ENCODE data around the gene SYNCRIP.
A peak's percentile ranks its signal among the peaks of the same experiment; 100 is the strongest.
"Not testable (repeated sequence)": the region's sequence is repeated elsewhere in the genome, so short reads cannot be mapped to it uniquely, and the experiment has no call there.

The SYNCRIP gene

DNA sequence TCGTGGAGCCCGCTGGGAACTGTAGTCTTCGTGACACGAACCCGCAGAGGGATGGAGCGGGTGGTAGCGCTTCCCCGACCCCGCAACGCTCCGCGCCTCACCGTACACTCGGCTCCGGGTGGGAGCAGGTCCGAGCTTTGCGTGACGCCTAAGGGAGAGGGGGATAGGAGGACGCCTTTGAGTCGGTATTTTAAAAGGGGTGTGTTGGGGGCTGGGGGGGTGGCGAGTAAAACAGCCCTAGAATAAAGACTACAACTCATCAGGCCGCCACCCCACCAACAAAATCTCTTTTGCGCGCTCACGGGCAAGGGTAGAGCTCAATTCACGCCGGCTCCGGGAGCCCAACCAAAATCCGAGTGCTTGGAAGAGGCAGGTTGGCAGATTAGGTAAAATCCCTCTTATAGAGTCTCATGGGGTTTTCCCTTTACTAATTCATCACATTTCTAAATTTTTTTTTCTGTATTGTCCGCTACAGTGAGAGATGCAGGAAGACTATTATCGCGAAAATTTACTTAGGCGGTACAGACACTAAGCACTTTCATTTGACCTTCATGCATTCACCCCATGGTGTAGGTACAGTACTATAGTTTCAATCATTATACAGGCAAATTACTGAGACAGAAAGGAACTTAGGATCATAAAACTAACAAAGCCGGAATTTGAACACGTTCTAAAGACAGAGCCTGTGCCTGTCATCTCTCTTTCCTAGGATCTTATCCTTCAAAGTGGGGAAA is 48.3 kb downstream of the SYNCRIP start:
- H3K4me3 ChIP-seq (ENCODE audit: low read length): peak overlapping the region; percentile 80
- TF ChIP-seq, protein P1, sequence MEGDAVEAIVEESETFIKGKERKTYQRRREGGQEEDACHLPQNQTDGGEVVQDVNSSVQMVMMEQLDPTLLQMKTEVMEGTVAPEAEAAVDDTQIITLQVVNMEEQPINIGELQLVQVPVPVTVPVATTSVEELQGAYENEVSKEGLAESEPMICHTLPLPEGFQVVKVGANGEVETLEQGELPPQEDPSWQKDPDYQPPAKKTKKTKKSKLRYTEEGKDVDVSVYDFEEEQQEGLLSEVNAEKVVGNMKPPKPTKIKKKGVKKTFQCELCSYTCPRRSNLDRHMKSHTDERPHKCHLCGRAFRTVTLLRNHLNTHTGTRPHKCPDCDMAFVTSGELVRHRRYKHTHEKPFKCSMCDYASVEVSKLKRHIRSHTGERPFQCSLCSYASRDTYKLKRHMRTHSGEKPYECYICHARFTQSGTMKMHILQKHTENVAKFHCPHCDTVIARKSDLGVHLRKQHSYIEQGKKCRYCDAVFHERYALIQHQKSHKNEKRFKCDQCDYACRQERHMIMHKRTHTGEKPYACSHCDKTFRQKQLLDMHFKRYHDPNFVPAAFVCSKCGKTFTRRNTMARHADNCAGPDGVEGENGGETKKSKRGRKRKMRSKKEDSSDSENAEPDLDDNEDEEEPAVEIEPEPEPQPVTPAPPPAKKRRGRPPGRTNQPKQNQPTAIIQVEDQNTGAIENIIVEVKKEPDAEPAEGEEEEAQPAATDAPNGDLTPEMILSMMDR (conservative IDR thresholded peaks at IDR 0.05; ENCODE audit: low read depth, low read length): no peak
- DNase-seq (ENCODE audit: low read depth): no peak

DNA sequence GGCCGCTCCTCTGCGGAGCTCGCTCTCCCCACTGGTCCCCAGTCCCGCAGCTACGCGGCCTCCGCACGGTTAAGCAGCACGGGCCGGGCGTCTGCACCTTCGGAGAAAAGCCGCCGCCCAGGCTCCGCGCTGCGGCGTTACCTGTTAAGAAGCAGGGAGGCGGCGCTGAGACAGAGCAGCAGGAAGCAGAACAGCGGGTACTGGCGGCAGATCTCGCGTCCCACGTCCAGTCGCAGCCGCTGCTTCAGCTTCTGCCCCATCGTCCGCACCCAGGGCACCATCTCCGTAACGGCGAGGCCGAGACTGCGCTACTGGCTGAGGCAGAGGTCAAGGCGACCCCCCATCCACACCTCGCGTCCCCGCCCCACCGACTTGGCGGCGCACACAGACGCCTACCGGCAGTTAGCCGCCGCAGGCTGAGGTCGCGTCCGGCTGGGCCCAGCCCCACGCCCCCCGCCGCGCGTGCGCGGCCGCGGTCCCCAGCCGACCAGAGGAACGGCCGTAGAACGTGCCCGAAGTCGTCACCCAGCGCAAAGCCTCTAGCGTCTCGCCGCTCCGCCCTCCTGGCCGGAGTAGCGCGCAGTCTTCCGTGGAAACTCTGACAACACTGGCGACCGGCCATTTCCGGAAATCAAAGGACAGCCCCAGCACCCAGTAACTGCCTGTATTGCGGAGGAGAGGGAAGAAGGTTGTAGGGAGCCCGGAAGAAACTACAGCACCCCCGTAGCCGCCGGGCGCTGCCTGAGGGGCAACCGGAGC is 49.1 kb downstream of the SYNCRIP start, which contains the start of gene SNX14:
Gene SNX14 (minus strand): TSS at position 421 of the 759 bp plus-strand sequence. CDS start 140 bp downstream, at position 281.
- TF ChIP-seq, protein P1 (conservative IDR thresholded peaks at IDR 0.05; ENCODE audit: low read depth, low read length): no peak
- peak within 1 kb of the TSS; percentile 80 for H3K4me3 ChIP-seq (ENCODE audit: low read length)
- DNase-seq (ENCODE audit: low read depth): peak; percentile 69

DNA sequence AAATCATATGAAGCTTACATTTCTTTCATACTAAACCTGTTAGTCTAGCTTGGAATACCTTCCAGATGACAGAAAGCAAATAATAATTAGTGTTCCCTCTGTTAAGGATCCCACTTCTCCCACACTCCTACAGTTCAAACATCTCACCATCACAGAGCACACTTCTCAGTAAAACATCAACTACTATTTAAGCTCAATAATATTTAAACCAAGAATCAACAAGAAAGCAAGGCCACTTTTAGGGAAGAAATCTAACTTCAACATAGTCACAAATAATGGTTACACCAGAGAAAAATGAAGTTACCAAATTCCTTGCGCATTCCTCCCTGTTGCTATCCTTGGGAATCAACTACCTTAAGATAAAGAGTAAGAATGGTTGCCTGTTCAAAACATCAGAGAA is 50.7 kb downstream of the SYNCRIP start:
- DNase-seq (ENCODE audit: low read depth): no peak
- TF ChIP-seq, protein P1 (conservative IDR thresholded peaks at IDR 0.05; ENCODE audit: low read depth, low read length): no peak
- H3K4me3 ChIP-seq (ENCODE audit: low read length): no peak overlapping the region

DNA sequence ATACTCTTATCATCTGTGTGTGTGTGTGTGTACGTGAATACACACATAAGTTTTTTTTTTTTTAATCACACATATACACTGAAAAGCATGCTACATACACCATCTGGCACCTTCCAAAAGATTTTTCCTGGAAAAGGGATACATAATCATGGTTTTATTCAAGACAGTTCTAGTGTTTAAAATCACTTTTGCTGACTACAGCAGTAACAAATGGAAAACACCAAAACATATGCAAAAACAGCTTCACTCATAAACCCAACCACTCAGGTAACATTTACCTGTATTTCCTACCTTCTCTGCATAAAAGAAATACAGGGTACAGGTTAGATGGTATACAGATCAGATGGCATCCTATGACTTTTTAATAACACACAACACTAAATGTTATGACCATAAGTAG is 51.5 kb downstream of the SYNCRIP start:
- DNase-seq (ENCODE audit: low read depth): no peak
- TF ChIP-seq, protein P1 (conservative IDR thresholded peaks at IDR 0.05; ENCODE audit: low read depth, low read length): no peak
- H3K4me3 ChIP-seq (ENCODE audit: low read length): no peak overlapping the region

DNA sequence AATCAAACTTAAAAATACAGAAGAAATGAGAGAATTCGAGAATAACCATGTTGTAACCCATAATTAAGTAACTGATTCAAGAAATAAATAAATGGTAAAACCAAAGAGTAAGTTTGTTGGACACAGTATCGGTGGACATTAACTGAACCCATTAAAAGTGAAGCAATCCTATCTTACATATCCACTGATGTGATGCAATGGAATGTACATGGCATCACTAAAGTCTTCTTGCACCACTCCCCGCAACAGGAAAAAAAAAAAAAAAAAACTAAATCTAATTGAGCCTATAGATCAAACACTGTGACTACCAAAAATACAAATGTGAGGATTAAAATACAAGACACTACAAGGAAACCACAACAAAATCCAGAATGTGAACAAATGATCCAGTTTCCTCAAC is 56.9 kb downstream of the SYNCRIP start:
- TF ChIP-seq, protein P1 (conservative IDR thresholded peaks at IDR 0.05; ENCODE audit: low read depth, low read length): no peak
- no peak overlapping the region for H3K4me3 ChIP-seq (ENCODE audit: low read length)
- no peak for DNase-seq (ENCODE audit: low read depth)

DNA sequence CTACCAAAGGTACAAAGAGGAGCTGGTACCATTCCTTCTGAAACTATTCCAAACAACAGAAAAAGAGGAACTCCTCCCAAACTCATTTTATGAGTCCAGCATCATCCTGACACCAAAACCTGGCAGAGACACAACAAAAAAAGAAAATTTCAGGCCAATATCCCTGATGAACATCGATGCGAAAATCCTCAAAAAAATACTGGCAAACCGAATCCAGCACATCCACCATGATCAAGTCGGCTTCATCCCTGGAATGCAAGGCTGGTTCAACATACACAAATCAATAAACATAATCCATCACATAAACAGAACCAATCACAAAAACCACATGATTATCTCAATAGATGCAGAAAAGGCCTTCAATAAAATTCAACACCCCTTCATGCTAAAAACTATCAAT is 59.9 kb downstream of the SYNCRIP start:
- H3K4me3 ChIP-seq (ENCODE audit: low read length); DNase-seq (ENCODE audit: low read depth): not testable (repeated sequence)

DNA sequence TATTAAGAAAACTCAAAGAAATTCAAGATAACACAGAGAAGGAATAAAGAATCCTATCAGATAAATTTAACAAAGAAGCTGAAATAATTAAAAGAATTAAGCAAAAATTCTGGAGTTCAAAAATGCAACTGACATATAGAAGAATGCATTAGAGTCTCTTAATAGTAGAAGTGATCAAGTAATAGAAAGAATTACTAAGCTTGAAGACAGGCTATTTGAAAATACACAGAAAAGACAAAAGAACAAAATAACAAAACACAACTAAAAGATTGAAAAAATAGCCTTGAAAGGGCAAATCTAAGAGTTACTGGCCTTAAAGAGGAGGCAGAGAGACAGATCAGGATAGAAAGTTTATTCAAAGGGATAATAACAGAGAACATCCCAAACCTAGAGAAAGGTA is 61.1 kb downstream of the SYNCRIP start:
- TF ChIP-seq, protein P1 (conservative IDR thresholded peaks at IDR 0.05; ENCODE audit: low read depth, low read length): no peak
- DNase-seq (ENCODE audit: low read depth): no peak

More for the DNA sequence above, 61.1 kb downstream of the SYNCRIP start:
- H3K4me3 ChIP-seq (ENCODE audit: low read length): no peak overlapping the region

Data from retinal pigment epithelial cell (primary cell).